Ovary (tissue), 9 donors: ENCODE measurements around the gene PNPO. TPM values are rescaled to one million over a fixed set of nuclear protein-coding genes. Genes with fewer than 3 reads are reported as not detected.

ENCODE experiments used
- DNase-seq, 5 donors: peaks; one replicate each; pipeline ENCODE4 v3.0.0-alpha.2; 2019 to 2020
- H3K27ac ChIP-seq, 2 donors: fragments of 200-600 bp; one replicate each; pipeline versions ENCODE4 v1.5.1 to v1.8.0; 2019 to 2022
- H3K27me3 ChIP-seq: fragments of 200-600 bp; one replicate; pipeline ENCODE4 v1.8.0; 2022
- H3K36me3 ChIP-seq: fragments of 200-600 bp; sonication (generic); one replicate; pipeline ENCODE4 v1.5.1; 2019
- H3K4me1 ChIP-seq: one replicate; pipeline ENCODE4 v1.8.1; 2013; ENCODE audit warnings: mild to moderate bottlenecking, moderate library complexity; ENCODE audit not compliant: insufficient read depth
- H3K4me3 ChIP-seq: fragments of 200-600 bp; sonication (generic); one replicate; pipeline ENCODE4 v1.5.1; 2017
- H3K9me3 ChIP-seq, 2 donors: fragments of 200-600 bp in 1 of 2; sonication (generic) in 1 of 2; one replicate each; pipeline versions ENCODE4 v1.5.1 to v1.8.1; 2013 to 2019; ENCODE audit warnings: mild to moderate bottlenecking in 1 of 2, moderate library complexity in 1 of 2
- CTCF ChIP-seq, 3 donors: fragments of 450-650 bp in 2 of 3; fragments of 200-600 bp in 1 of 3; IDR thresholded peaks; one replicate each; pipeline versions ENCODE4 v1.5.1 to v1.8.0; 2016 to 2022; ENCODE audit warnings: antibody characterized with exemption in 3 of 3, mild to moderate bottlenecking in 1 of 3
- EP300 ChIP-seq: sonication (generic); formaldehyde crosslinking; IDR thresholded peaks from one replicate; pipeline ENCODE4 v1.6.1; 2017; ENCODE audit warnings: antibody characterized with exemption
- POLR2A ChIP-seq: fragments of 450-650 bp; IDR thresholded peaks from one replicate; pipeline ENCODE4 v1.6.1; 2017; ENCODE audit warnings: antibody characterized with exemption, mild to moderate bottlenecking, moderate library complexity
- WGBS, 3 donors: extraction: QIAGEN DNeasy Blood & Tissue Kit in 1 of 3; methylation state at CpG; one replicate each; pipeline versions ENCODE4 v1.1.5 to v1.1.7; 2013 to 2017; 5-methylcytosine and 5-hydroxymethylcytosine counted together
- intact Hi-C, 4 donors: fragments of 100-400 bp; cut with DNase I; formaldehyde crosslinking; loops; one replicate each; pipeline versions ENCODE4 v1.11.0 to v1.15.1; 2022 to 2023
- polyA plus RNA-seq, 2 donors: library from polyadenylated mRNA; stranded (reverse); fragments of 200-250 nt in 1 of 2; fragments of 350-450 nt in 1 of 2; fragmentation: Illumina TruSeq in 1 of 2; extraction: RNeasy Lipid Tissue Mini Kit (QIAGEN cat#74804) in 1 of 2; gene quantifications; one replicate each; pipeline ENCODE4 v1.2.3, GENCODE V29; 2013 to 2014
- total RNA-seq, 7 donors: library from RNA; depleted of rRNA in 2 of 7; stranded (reverse); fragments of >200 nt in 2 of 7; fragmentation: NEBNext Ultra II Directional in 3 of 7; extraction: Animal tissue kit (Norgen Biotek cat#: 25700) in 3 of 7; gene quantifications; one replicate each; pipeline versions ENCODE4 v1.1.0 to v1.2.4, GENCODE V29; 2016 to 2023
- donor health status: DM: no; HTN: no; CAD: no; lungs with moderate emphysema.
- donor health status: DM: no; HTN: no; CAD: no.
- donor health status: Bipolar disorder and iron deficiency.
- donor health status: DM: yes; HTN: yes; CAD: no.
- donor health status: DM: no; HTN: no; CAD: no.
- donor health status: DM: yes; HTN: yes; CAD: no.

PNPO gene
- total and polyA plus RNA-seq, 9 donors, result 6.1 to 32.4 (median 21.8) TPM

GRCh38 chr17:47915776-47916398, 25.5 kb upstream of the PNPO start:
- H3K27ac ChIP-seq, result peak overlapping the region; percentile 18 to 52
- H3K4me3 ChIP-seq, result no peak overlapping the region
- peaks cover 3% of the 10 kb centered on the region for H3K4me1 ChIP-seq
- no peaks in the 10 kb centered on the region for H3K27me3 ChIP-seq
- no peaks in the 10 kb centered on the region for H3K9me3 ChIP-seq
- WGBS, 3 donors, result 27 to 37% (median 31%) methylated on average over 12 of the region's 12 CpGs
- peak; percentile 51 to 84 (median 75) for DNase-seq
- intact Hi-C loops, result no loop called here
- H3K36me3 ChIP-seq, result no peaks in the 10 kb centered on the region
- TF ChIP-seq EP300 (no peak), CTCF (IDR thresholded peaks at IDR 0.05) (no peak), POLR2A (no peak)

- no peaks in the 10 kb centered on the region for H3K36me3 ChIP-seq
- no peaks in the 10 kb centered on the region for H3K9me3 ChIP-seq
- no peak overlapping the region for H3K4me3 ChIP-seq
- no peak for TF ChIP-seq EP300
- no peak for TF ChIP-seq CTCF (IDR thresholded peaks at IDR 0.05)
- TF ChIP-seq POLR2A, result no peak
- DNase-seq, result no peak
- no peaks in the 10 kb centered on the region for H3K27me3 ChIP-seq
- peak overlapping the region in 1 of 2 donors; percentile 52 for H3K27ac ChIP-seq
- intact Hi-C loops, result no loop called here
- peaks cover 3% of the 10 kb centered on the region for H3K4me1 ChIP-seq
- 89 to 91% (median 91%) methylated on average over 19 of the region's 19 CpGs for WGBS, 3 donors
These were observed 24.7 kb upstream of the PNPO start for GRCh38 chr17:47916489-47917208.

- Histone ChIP-seq H3K27ac (no peak overlapping the region), H3K4me3 (no peak overlapping the region), H3K36me3 (no peaks in the 10 kb centered on the region), H3K27me3 (no peaks in the 10 kb centered on the region), H3K4me1 (peaks cover 3% of the 10 kb centered on the region), H3K9me3 (no peaks in the 10 kb centered on the region)
- intact Hi-C loops, result no loop called here
- no peak for DNase-seq
- 50 to 56% (median 50%) methylated on average over 2 of the region's 2 CpGs for WGBS, 3 donors
- TF ChIP-seq CTCF (IDR thresholded peaks at IDR 0.05), result no peak
- TF ChIP-seq POLR2A, result no peak
- TF ChIP-seq EP300, result no peak
These were observed 23.8 kb upstream of the PNPO start for GRCh38 chr17:47917581-47917980.

- WGBS, 3 donors, result 67 to 80% (median 77%) methylated on average over 2 of the region's 2 CpGs
- no peak for TF ChIP-seq POLR2A
- TF ChIP-seq CTCF (IDR thresholded peaks at IDR 0.05), result no peak
- TF ChIP-seq EP300, result no peak
- no peak overlapping the region for H3K27ac ChIP-seq
These were observed 23.4 kb upstream of the PNPO start for GRCh38 chr17:47918006-47918405.

More at GRCh38 chr17:47918006-47918405, 23.4 kb upstream of the PNPO start:
- no peaks in the 10 kb centered on the region for H3K9me3 ChIP-seq
- no peak for DNase-seq
- H3K4me3 ChIP-seq, result no peak overlapping the region
- H3K4me1 ChIP-seq, result peaks cover 3% of the 10 kb centered on the region
- H3K27me3 ChIP-seq, result no peaks in the 10 kb centered on the region
- intact Hi-C loops, result no loop called here
- no peaks in the 10 kb centered on the region for H3K36me3 ChIP-seq
